B cell (primary cell): ENCODE data around the gene CASK. TPM values are rescaled to one million over a fixed set of nuclear protein-coding genes. Genes with fewer than 3 reads are reported as not detected.
A peak's percentile ranks its signal among the peaks of the same experiment; 100 is the strongest.

Experiments
- ATAC-seq: fragments of 200-7000 bp; cut with Tn5 transposase; one replicate; pipeline ENCODE4 v1.10.0; 2021; ENCODE audit warnings: low read depth, mild to moderate bottlenecking, moderate number of reproducible peaks, moderate library complexity
- CTCF ChIA-PET: fragments of 350-600 bp; sonication (Branson Sonifier 250); formaldehyde crosslinking; loops from one replicate; lab custom pipeline; 2021; ENCODE audit warnings: antibody characterized with exemption, inconsistent platforms; lab: Charles Lee
- POLR2A ChIA-PET: fragments of 350-600 bp; sonication (Branson Sonifier 250); formaldehyde crosslinking; loops from one replicate; lab custom pipeline; 2021; ENCODE audit warnings: antibody characterized with exemption; lab: Charles Lee
- DNase-seq: peaks from one replicate; pipeline ENCODE4 v3.0.0; 2013
- H2AFZ ChIP-seq: 2 replicates; pipeline ENCODE4 v1.6.1; 2012; ENCODE audit warnings: mild to moderate bottlenecking, low read depth, low read length; ENCODE audit not compliant: insufficient read depth, poor library complexity, severe bottlenecking
- H3K27ac ChIP-seq, 2 donors: 1 replicate in 1 of 2; 2 replicates in 1 of 2; pipeline ENCODE4 v1.5.1; 2012 to 2013; ENCODE audit warnings: low read length in 2 of 2, mild to moderate bottlenecking in 2 of 2, moderate library complexity in 1 of 2
- H3K27me3 ChIP-seq, 4 experiments: fragments of 200-600 bp in 1 of 4; sonication (generic) in 1 of 4; replicated peaks in 1 of 4; 1 replicate in 2 of 4; 2 replicates in 2 of 4; pipeline versions ENCODE4 v1.6.1 to v1.7.0; 2013 to 2016; ENCODE audit warnings: low read length in 3 of 4, mild to moderate bottlenecking in 2 of 4, mixed read lengths in 1 of 4, moderate library complexity in 1 of 4; ENCODE audit not compliant: insufficient read depth in 4 of 4, control insufficient read depth in 3 of 4; ENCODE audit errors: control extremely low read depth in 1 of 4
- H3K36me3 ChIP-seq, 2 experiments: replicated peaks in 1 of 2; 1 replicate in 1 of 2; 2 replicates in 1 of 2; pipeline versions ENCODE4 v1.6.1 to v1.7.1; 2013; ENCODE audit warnings: low read length in 1 of 2; ENCODE audit not compliant: insufficient read depth in 2 of 2, control insufficient read depth in 1 of 2; ENCODE audit errors: control extremely low read depth in 1 of 2, extremely low read depth in 1 of 2
- H3K4me1 ChIP-seq, 2 donors: fragments of 200-600 bp in 1 of 2; sonication (generic) in 1 of 2; 1 replicate in 1 of 2; 2 replicates in 1 of 2; pipeline versions ENCODE4 v1.5.1 to v1.6.1; 2013 to 2017; ENCODE audit warnings: low read length in 2 of 2; ENCODE audit not compliant: control insufficient read depth in 2 of 2, insufficient read depth in 2 of 2
- H3K4me2 ChIP-seq: replicated peaks from 2 replicates; pipeline ENCODE3; 2012; ENCODE audit warnings: mild to moderate bottlenecking, low read depth, low read length; ENCODE audit not compliant: poor library complexity, severe bottlenecking
- H3K4me3 ChIP-seq, 5 experiments: fragments of 200-600 bp in 1 of 5; sonication (generic) in 1 of 5; 1 replicate in 3 of 5; 2 replicates in 2 of 5; pipeline versions ENCODE4 v1.5.1 to v1.7.0; 2011 to 2016; ENCODE audit warnings: low read length in 4 of 5, mild to moderate bottlenecking in 4 of 5, low read depth in 2 of 5, control low read depth in 1 of 5, moderate library complexity in 1 of 5; ENCODE audit not compliant: insufficient read depth in 1 of 5; ENCODE audit errors: control extremely low read depth in 1 of 5, extremely low read depth in 1 of 5
- H3K79me2 ChIP-seq: fragments of 200-600 bp; sonication (generic); one replicate; pipeline ENCODE4 v1.6.0; 2016; ENCODE audit warnings: low read length; ENCODE audit not compliant: control insufficient read depth, insufficient read depth
- H3K9ac ChIP-seq: fragments of 200-600 bp; sonication (generic); 2 replicates; pipeline ENCODE4 v1.6.1; 2017; ENCODE audit warnings: mild to moderate bottlenecking, low read length, moderate library complexity
- H3K9me3 ChIP-seq, 3 donors: one replicate each; pipeline versions ENCODE4 v1.6.1 to v1.7.1; 2013; ENCODE audit warnings: low read length in 2 of 3; ENCODE audit not compliant: control insufficient read depth in 2 of 3, insufficient read depth in 1 of 3; ENCODE audit errors: control extremely low read depth in 1 of 3
- H4K20me1 ChIP-seq: 2 replicates; pipeline ENCODE4 v1.6.0; 2012; ENCODE audit warnings: mild to moderate bottlenecking, low read length; ENCODE audit not compliant: insufficient read depth, control insufficient read depth, poor library complexity, severe bottlenecking
- H3K27ac Mint-ChIP-seq: one replicate; pipeline ENCODE4 v1.8.0; 2021; ENCODE audit warnings: mixed read lengths
- H3K27me3 Mint-ChIP-seq: one replicate; pipeline ENCODE4 v1.8.0; 2021; ENCODE audit warnings: mixed read lengths
- H3K4me1 Mint-ChIP-seq: one replicate; pipeline ENCODE4 v1.8.0; 2021; ENCODE audit warnings: mixed read lengths
- H3K4me3 Mint-ChIP-seq: one replicate; pipeline ENCODE4 v1.8.0; 2021; ENCODE audit warnings: mixed read lengths
- H3K9me3 Mint-ChIP-seq: one replicate; pipeline ENCODE4 v1.8.0; 2022; ENCODE audit warnings: mixed read lengths; ENCODE audit not compliant: insufficient read depth
- EZH2 ChIP-seq: IDR thresholded peaks from 2 replicates; pipeline ENCODE4 v1.6.1; 2012; ENCODE audit warnings: borderline replicate concordance, low read depth, mild to moderate bottlenecking, moderate library complexity, low read length; ENCODE audit not compliant: insufficient read depth, poor library complexity, severe bottlenecking
- WGBS: methylation state at CpG from one replicate; pipeline ENCODE4 v1.1.5; 2013; ENCODE audit warnings: missing lambda C conversion rate; ENCODE audit not compliant: insufficient coverage; 5-methylcytosine and 5-hydroxymethylcytosine counted together
- intact Hi-C: fragments of 100-400 bp; cut with micrococcal nuclease; formaldehyde crosslinking; loops from one replicate; pipeline ENCODE4 v1.10.0; 2022
- polyA plus RNA-seq: library from polyadenylated mRNA; depleted of rRNA; stranded (reverse); fragments of >200 nt; gene quantifications from 2 replicates; pipeline ENCODE4 v1.2.3, GENCODE V29; 2012
- total RNA-seq, 2 donors: library from RNA; stranded (reverse); fragments of 120-200 nt in 1 of 2; gene quantifications; 1 replicate in 1 of 2; 2 replicates in 1 of 2; pipeline versions ENCODE4 v1.2.3 to v1.2.4, GENCODE V29; 2013 to 2022
- TF ChIP-seq, protein P1 (sequence below): fragments of 200-600 bp; IDR thresholded peaks from one replicate; pipeline ENCODE4 v1.8.0; 2022; ENCODE audit warnings: antibody characterized with exemption, mild to moderate bottlenecking

Gene CASK
- total and polyA plus RNA-seq, 2 donors (not counting 1 experiment from before 2014, with no cell fraction given), result 14.2 to 50.4 TPM

DNA sequence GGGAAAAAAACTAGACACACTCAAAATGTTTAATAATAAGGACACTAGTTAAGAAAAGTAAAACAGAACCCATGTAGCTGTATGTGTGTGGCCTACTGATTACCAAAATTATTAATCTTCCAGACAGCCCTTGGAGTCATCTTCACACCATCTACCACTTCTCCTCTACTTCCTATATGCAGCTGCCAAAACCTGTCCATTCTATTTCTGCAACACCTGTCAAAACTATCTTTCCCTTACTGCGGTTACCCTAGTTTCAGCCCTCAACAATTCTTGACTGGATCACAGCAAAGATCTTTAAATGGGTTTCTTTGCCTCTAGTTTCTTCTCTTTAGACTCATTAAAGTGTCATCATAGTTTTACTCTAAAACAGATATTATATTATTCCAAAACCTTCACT is 126.8 kb downstream of the CASK start:
- Mint-ChIP-seq H3K27me3 (no peaks in the 10 kb centered on the region), H3K4me1 (peaks cover 30% of the 10 kb centered on the region), H3K27ac (peak overlapping the region; percentile 60), H3K4me3 (no peak overlapping the region), H3K9me3 (no peaks in the 10 kb centered on the region)
- H3K27ac ChIP-seq, result no peak overlapping the region
- H3K9ac ChIP-seq, result no peak overlapping the region
- no peak for TF ChIP-seq EZH2
- TF ChIP-seq, protein P1, sequence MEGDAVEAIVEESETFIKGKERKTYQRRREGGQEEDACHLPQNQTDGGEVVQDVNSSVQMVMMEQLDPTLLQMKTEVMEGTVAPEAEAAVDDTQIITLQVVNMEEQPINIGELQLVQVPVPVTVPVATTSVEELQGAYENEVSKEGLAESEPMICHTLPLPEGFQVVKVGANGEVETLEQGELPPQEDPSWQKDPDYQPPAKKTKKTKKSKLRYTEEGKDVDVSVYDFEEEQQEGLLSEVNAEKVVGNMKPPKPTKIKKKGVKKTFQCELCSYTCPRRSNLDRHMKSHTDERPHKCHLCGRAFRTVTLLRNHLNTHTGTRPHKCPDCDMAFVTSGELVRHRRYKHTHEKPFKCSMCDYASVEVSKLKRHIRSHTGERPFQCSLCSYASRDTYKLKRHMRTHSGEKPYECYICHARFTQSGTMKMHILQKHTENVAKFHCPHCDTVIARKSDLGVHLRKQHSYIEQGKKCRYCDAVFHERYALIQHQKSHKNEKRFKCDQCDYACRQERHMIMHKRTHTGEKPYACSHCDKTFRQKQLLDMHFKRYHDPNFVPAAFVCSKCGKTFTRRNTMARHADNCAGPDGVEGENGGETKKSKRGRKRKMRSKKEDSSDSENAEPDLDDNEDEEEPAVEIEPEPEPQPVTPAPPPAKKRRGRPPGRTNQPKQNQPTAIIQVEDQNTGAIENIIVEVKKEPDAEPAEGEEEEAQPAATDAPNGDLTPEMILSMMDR, result no peak
- DNase-seq, result no peak
- H3K4me2 ChIP-seq, result no peak overlapping the region
- 83% methylated on average over 1 of the region's 1 CpG for WGBS
- peaks cover 4% of the 10 kb centered on the region for H3K79me2 ChIP-seq
- H3K9me3 ChIP-seq, result peaks cover 0 to 5% (median 3%) of the 10 kb centered on the region in 3 donors
- no peak for ATAC-seq
- H2AFZ ChIP-seq, result no peak overlapping the region
- ChIA-PET POLR2A (interaction anchor here (0.7 kb wide), 1 partner anchor 15 kb away, joined by 3 read pairs; no protein-coding TSS in a partner anchor), CTCF (interaction anchor here (0.6 to 4.0 kb wide), 9 partner anchors 15 to 1955 kb away, joined by 3 to 45 read pairs (median 3); no protein-coding TSS in a partner anchor)
- H3K36me3 ChIP-seq, result no peaks in the 10 kb centered on the region
- H3K27me3 ChIP-seq, result no peaks in the 10 kb centered on the region
- H4K20me1 ChIP-seq, result no peaks in the 10 kb centered on the region
- intact Hi-C loops, result loop anchor here (10.0 kb wide), 1 partner anchor 918 kb away; no protein-coding TSS in a partner anchor
- H3K4me1 ChIP-seq, result peaks cover 19 to 20% of the 10 kb centered on the region in 2 donors
- H3K4me3 ChIP-seq, result no peak overlapping the region

- Histone ChIP-seq H2AFZ (no peak overlapping the region), H3K4me2 (no peak overlapping the region), H3K9me3 (peaks cover 0 to 3% (median 0%) of the 10 kb centered on the region in 3 donors), H3K79me2 (peaks cover 4% of the 10 kb centered on the region), H3K36me3 (no peaks in the 10 kb centered on the region), H3K27me3 (no peaks in the 10 kb centered on the region), H3K27ac (no peak overlapping the region), H4K20me1 (no peaks in the 10 kb centered on the region), H3K4me3 (no peak overlapping the region), H3K9ac (no peak overlapping the region), H3K4me1 (peaks cover 19 to 20% of the 10 kb centered on the region in 2 donors)
- Mint-ChIP-seq H3K4me1 (peaks cover 30% of the 10 kb centered on the region), H3K9me3 (no peaks in the 10 kb centered on the region), H3K4me3 (no peak overlapping the region), H3K27ac (peak overlapping the region; percentile 42), H3K27me3 (no peaks in the 10 kb centered on the region)
- CTCF ChIA-PET, result interaction anchor here (0.8 to 4.0 kb wide), 2 partner anchors 1762 to 1956 kb away, joined by 3 to 45 read pairs; no protein-coding TSS in a partner anchor
- DNase-seq (no peak), ATAC-seq (no peak)
- no peak for TF ChIP-seq EZH2
- TF ChIP-seq, protein P1, result no peak
- intact Hi-C loops, result loop anchor here (10.0 kb wide), 1 partner anchor 919 kb away; no protein-coding TSS in a partner anchor
- POLR2A ChIA-PET, result no interaction called here
- no CpG with 5 or more reads among the region's 1 CpG for WGBS
Observed at GRCh38 chrX:41796046-41796445, 127.3 kb downstream of the CASK start.
